Heart left ventricle (tissue), 16 donors: Measurements from ENCODE around the gene TPSB2. TPM values are rescaled to one million over a fixed set of nuclear protein-coding genes. Genes with fewer than 3 reads are reported as not detected.

Experiments used
- ATAC-seq, 4 donors: fragments of 200-7000 bp; cut with Tn5 transposase; one replicate each; pipeline ENCODE4 v1.9.1; 2020 to 2022; ENCODE audit warnings: moderate library complexity in 4 of 4, mild to moderate bottlenecking in 3 of 4, moderate number of reproducible peaks in 1 of 4
- DNase-seq, 5 donors: peaks; one replicate each; pipeline ENCODE4 v3.0.0-alpha.2; 2020
- H3K27ac ChIP-seq, 12 donors: fragments of 200-600 bp; sonication (generic) in 4 of 12; one replicate each; pipeline versions ENCODE4 v1.5.0 to v1.8.0; 2016 to 2022; ENCODE audit warnings: mild to moderate bottlenecking in 2 of 12
- H3K27me3 ChIP-seq, 9 donors: fragments of 200-600 bp; sonication (generic) in 2 of 9; one replicate each; pipeline versions ENCODE4 v1.5.1 to v1.8.0; 2016 to 2022; ENCODE audit warnings: mild to moderate bottlenecking in 3 of 9
- H3K36me3 ChIP-seq, 9 donors: fragments of 200-600 bp; sonication (generic) in 2 of 9; one replicate each; pipeline versions ENCODE4 v1.5.0 to v1.8.0; 2018 to 2022; ENCODE audit warnings: mild to moderate bottlenecking in 2 of 9
- H3K4me1 ChIP-seq, 12 donors: fragments of 200-600 bp; sonication (generic) in 4 of 12; one replicate each; pipeline versions ENCODE4 v1.5.0 to v1.8.0; 2016 to 2022; ENCODE audit warnings: mild to moderate bottlenecking in 3 of 12
- H3K4me3 ChIP-seq, 12 donors: fragments of 200-600 bp; sonication (generic) in 4 of 12; one replicate each; pipeline versions ENCODE4 v1.5.0 to v1.8.0; 2017 to 2022; ENCODE audit warnings: mild to moderate bottlenecking in 9 of 12, moderate library complexity in 4 of 12
- H3K9me3 ChIP-seq, 12 donors: fragments of 200-600 bp; sonication (generic) in 4 of 12; one replicate each; pipeline versions ENCODE4 v1.5.0 to v1.8.0; 2016 to 2022; ENCODE audit warnings: mild to moderate bottlenecking in 1 of 12
- CTCF ChIP-seq, 12 donors: fragments of 200-600 bp; sonication (generic) in 4 of 12; IDR thresholded peaks; one replicate each; pipeline versions ENCODE4 v1.5.0 to v1.8.0; 2018 to 2022; ENCODE audit warnings: antibody characterized with exemption in 12 of 12, mild to moderate bottlenecking in 5 of 12
- POLR2A ChIP-seq, 2 donors: fragments of 450-650 bp; IDR thresholded peaks; one replicate each; pipeline ENCODE4 v1.6.1; 2017; ENCODE audit warnings: antibody characterized with exemption in 2 of 2, mild to moderate bottlenecking in 2 of 2, moderate library complexity in 2 of 2
- WGBS, 4 donors: extraction: QIAGEN DNeasy Blood & Tissue Kit in 2 of 4; methylation state at CpG; one replicate each; pipeline versions ENCODE4 v1.1.5 to v1.1.7; 2013 to 2018; 5-methylcytosine and 5-hydroxymethylcytosine counted together
- intact Hi-C, 10 donors: fragments of 100-400 bp; cut with DNase I; formaldehyde crosslinking; loops; one replicate each; pipeline versions ENCODE4 v1.11.1 to v1.14.2; 2022
- polyA plus RNA-seq, 2 donors: library from polyadenylated mRNA; stranded (reverse); fragments of 200-250 nt; gene quantifications; one replicate each; pipeline ENCODE4 v1.2.3, GENCODE V29; 2013
- total RNA-seq, 9 donors: library from RNA; depleted of rRNA in 2 of 9; stranded (reverse); fragments of >200 nt in 2 of 9; fragmentation: NEBNext Ultra II Directional in 3 of 9; extraction: Animal tissue kit (Norgen Biotek cat#: 25700) in 3 of 9; gene quantifications; one replicate each; pipeline versions ENCODE4 v1.1.0 to v1.2.4, GENCODE V29; 2016 to 2023
- donor health status: ischemic (EF 13 %, LVEDD 7.1; RV severe dilation, severe dysfunction).
- donor health status: healthy with polysubstance abuse.
- donor health status: DM: no; HTN: yes; CAD: no.
- donor health status: DM: no; HTN: no; CAD: no.
- donor health status: ischemic (EF 25% LVEDD 6.9; RV normal size, moderate dysfunction).
- donor health status: ischemic (EF 25% LVEDD 5.7; RV mildly dilated, moderate dysfunction).
- donor health status: healthy.
- donor health status: DM: yes; HTN: yes; CAD: no.
- donor health status: ischemic (EF 35%, LVEDD 5.7; RV mildly dilated, moderate dysfunction).
- donor health status: nonischemic (EF 11% LVEDD 7.7; RV severe dilation, severe dysfunction).
- donor health status: DM: yes; HTN: yes; CAD: no.
- donor health status: PGD.
- donor health status: ischemic (EF 29% LVEDD 5.4; RV normal size, mild dysfunction).
- donor health status: nonischemic (EF 23%, LVEDD 6.1; RV moderate dilation, normal function).

Gene TPSB2
- total and polyA plus RNA-seq, 11 donors, result 2.0 to 18.1 (median 2.3) TPM; not detected in 1

DNA sequence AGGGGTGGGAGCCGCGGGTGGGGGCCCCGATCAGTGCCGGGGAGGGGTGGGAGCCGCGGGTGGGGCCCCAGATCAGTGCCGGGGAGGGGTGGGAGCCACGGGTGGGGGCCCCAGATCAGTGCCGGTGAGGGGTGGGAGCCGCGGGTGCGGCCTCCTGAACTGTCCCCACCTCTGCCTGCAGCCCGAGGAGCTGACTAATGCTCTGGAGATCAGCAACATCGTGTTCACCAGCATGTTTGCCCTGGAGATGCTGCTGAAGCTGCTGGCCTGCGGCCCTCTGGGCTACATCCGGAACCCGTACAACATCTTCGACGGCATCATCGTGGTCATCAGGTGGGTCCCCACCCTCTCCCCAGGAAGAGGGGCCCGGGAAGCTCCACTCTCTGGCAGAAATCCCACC lies 25.1 kb downstream of the TPSB2 start:
- no peak overlapping the region for H3K27ac ChIP-seq
- H3K9me3 ChIP-seq, result no peaks in the 10 kb centered on the region
- no peaks in the 10 kb centered on the region for H3K36me3 ChIP-seq
- H3K4me3 ChIP-seq, result no peak overlapping the region
- intact Hi-C loops, result no loop called here
- WGBS, 4 donors, result 76 to 89% (median 85%) methylated on average over 12 to 17 of the region's 21 CpGs
- DNase-seq (no peak), ATAC-seq (no peak)
- no peaks in the 10 kb centered on the region for H3K27me3 ChIP-seq
- no peaks in the 10 kb centered on the region for H3K4me1 ChIP-seq
- TF ChIP-seq CTCF (IDR thresholded peaks at IDR 0.05) (no peak), POLR2A (IDR thresholded peaks at IDR 0.05) (no peak)

- TF ChIP-seq CTCF (IDR thresholded peaks at IDR 0.05) (no peak), POLR2A (IDR thresholded peaks at IDR 0.05) (no peak)
- intact Hi-C loops, result no loop called here
- H3K4me1 ChIP-seq, result no peaks in the 10 kb centered on the region
- ATAC-seq (no peak), DNase-seq (no peak)
- WGBS, 4 donors, result 91 to 94% (median 92%) methylated on average over 7 to 18 of the region's 18 CpGs
- H3K36me3 ChIP-seq, result no peaks in the 10 kb centered on the region
- no peak overlapping the region for H3K4me3 ChIP-seq
- H3K27me3 ChIP-seq, result no peaks in the 10 kb centered on the region
- H3K27ac ChIP-seq, result no peak overlapping the region
- no peaks in the 10 kb centered on the region for H3K9me3 ChIP-seq
Measured at GRCh38 chr16:1202274-1202673, 27.7 kb downstream of the TPSB2 start.

GRCh38 chr16:1201444-1201843 lies 28.5 kb downstream of the TPSB2 start:
- Histone ChIP-seq H3K27me3 (no peaks in the 10 kb centered on the region), H3K4me1 (no peaks in the 10 kb centered on the region), H3K9me3 (no peaks in the 10 kb centered on the region), H3K4me3 (no peak overlapping the region), H3K36me3 (no peaks in the 10 kb centered on the region), H3K27ac (no peak overlapping the region)
- WGBS, 4 donors, result 93 to 95% (median 94%) methylated on average over 19 to 25 of the region's 25 CpGs
- DNase-seq, result no peak
- TF ChIP-seq POLR2A (IDR thresholded peaks at IDR 0.05), result no peak
- TF ChIP-seq CTCF (IDR thresholded peaks at IDR 0.05), result no peak
- intact Hi-C loops, result no loop called here
- ATAC-seq, result no peak

DNA sequence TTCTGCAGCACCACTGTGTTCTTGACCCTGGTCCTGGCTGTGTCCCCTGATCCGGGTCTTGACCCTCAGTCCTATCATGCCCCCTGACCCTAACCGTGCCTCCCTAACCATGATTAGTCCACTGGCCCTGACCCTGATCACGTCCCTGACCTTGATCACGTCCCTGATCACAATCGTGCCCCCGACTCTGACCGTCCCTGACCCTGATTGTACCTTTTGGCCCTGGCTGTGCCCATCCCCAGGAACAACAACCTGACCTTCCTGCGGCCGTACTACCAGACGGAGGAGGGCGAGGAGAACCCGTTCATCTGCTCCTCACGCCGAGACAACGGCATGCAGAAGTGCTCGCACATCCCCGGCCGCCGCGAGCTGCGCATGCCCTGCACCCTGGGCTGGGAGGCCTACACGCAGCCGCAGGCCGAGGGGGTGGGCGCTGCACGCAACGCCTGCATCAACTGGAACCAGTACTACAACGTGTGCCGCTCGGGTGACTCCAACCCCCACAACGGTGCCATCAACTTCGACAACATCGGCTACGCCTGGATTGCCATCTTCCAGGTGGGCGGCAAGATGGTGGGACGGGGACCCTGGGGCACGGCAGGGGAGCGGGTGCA lies 29.9 kb downstream of the TPSB2 start:
- DNase-seq (no peak), ATAC-seq (no peak)
- H3K4me1 ChIP-seq, result no peaks in the 10 kb centered on the region
- H3K27ac ChIP-seq, result no peak overlapping the region
- no peaks in the 10 kb centered on the region for H3K9me3 ChIP-seq
- intact Hi-C loops, result no loop called here
- H3K4me3 ChIP-seq, result no peak overlapping the region
- 89 to 94% (median 92%) methylated on average over 29 to 38 of the region's 38 CpGs for WGBS, 4 donors
- no peaks in the 10 kb centered on the region for H3K36me3 ChIP-seq
- TF ChIP-seq POLR2A (IDR thresholded peaks at IDR 0.05), result no peak
- TF ChIP-seq CTCF (IDR thresholded peaks at IDR 0.05), result no peak
- peaks cover 0 to 5% (median 0%) of the 10 kb centered on the region in 9 donors for H3K27me3 ChIP-seq
